BLaER1 (cell line): Measurements from ENCODE around the gene CATSPERE.

Experiments used
- H3K27ac ChIP-seq: shearing (Covaris generic); formaldehyde crosslinking; 2 replicates; pipeline ENCODE4 v1.8.1; 2022
- H3K27me3 ChIP-seq: shearing (Covaris generic); formaldehyde crosslinking; 2 replicates; pipeline ENCODE4 v1.8.1; 2022
- H3K36me3 ChIP-seq: shearing (Covaris generic); formaldehyde crosslinking; 2 replicates; pipeline ENCODE4 v1.8.1; 2022
- H3K4me1 ChIP-seq: shearing (Covaris generic); formaldehyde crosslinking; 2 replicates; pipeline ENCODE4 v1.8.1; 2022
- H3K4me2 ChIP-seq: shearing (Covaris generic); formaldehyde crosslinking; 2 replicates; pipeline ENCODE4 v1.8.1; 2022
- H3K4me3 ChIP-seq: shearing (Covaris generic); formaldehyde crosslinking; 2 replicates; pipeline ENCODE4 v1.8.1; 2022
- H3K9ac ChIP-seq: shearing (Covaris generic); formaldehyde crosslinking; 2 replicates; pipeline ENCODE4 v1.8.1; 2022
- H3K9me3 ChIP-seq: shearing (Covaris generic); formaldehyde crosslinking; 2 replicates; pipeline ENCODE4 v1.8.1; 2022
- H4K20me1 ChIP-seq: shearing (Covaris generic); formaldehyde crosslinking; 2 replicates; pipeline ENCODE4 v1.8.1; 2022
- Cebpa-rat ChIP-seq: shearing (Covaris generic); IDR thresholded peaks from 2 replicates; pipeline ENCODE4 v1.8.1; 2022

The CATSPERE gene

DNA sequence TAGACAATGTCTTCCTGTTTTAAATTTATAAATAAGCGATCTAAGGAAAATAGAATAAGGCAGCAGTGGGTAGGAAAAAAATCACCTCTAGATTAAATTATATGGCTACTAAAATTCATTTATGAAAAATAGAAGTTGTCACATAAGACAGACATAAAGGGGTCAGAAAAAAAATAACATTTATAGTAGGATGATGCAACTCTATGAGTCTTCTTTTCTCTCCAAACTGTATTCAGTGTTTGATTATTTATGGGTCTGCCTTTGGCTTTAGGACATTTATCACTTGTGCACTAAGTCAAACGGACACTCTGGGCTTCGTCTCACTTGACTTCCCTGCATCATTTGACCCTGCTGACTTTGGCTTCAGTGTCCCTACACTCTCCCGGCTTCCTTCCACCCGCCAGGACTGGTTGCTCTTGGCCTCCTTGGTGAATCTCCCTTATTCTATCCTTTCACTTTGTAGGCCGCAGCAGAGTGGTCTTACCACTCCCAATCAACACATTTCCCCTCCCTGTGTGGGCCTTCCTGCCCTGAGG is 144.8 kb downstream of the CATSPERE start:
- peaks cover 7% of the 10 kb centered on the region; the same call in 1 of the 2 replicates for H3K4me1 ChIP-seq
- H3K4me3 ChIP-seq, result no peak overlapping the region
- H3K27ac ChIP-seq, result no peak overlapping the region
- no peak overlapping the region for H3K4me2 ChIP-seq
- H4K20me1 ChIP-seq, result no peaks in the 10 kb centered on the region
- H3K9ac ChIP-seq, result no peak overlapping the region
- no peaks in the 10 kb centered on the region for H3K27me3 ChIP-seq
- no peaks in the 10 kb centered on the region for H3K36me3 ChIP-seq
- no peak for TF ChIP-seq Cebpa-rat
- no peaks in the 10 kb centered on the region for H3K9me3 ChIP-seq

DNA sequence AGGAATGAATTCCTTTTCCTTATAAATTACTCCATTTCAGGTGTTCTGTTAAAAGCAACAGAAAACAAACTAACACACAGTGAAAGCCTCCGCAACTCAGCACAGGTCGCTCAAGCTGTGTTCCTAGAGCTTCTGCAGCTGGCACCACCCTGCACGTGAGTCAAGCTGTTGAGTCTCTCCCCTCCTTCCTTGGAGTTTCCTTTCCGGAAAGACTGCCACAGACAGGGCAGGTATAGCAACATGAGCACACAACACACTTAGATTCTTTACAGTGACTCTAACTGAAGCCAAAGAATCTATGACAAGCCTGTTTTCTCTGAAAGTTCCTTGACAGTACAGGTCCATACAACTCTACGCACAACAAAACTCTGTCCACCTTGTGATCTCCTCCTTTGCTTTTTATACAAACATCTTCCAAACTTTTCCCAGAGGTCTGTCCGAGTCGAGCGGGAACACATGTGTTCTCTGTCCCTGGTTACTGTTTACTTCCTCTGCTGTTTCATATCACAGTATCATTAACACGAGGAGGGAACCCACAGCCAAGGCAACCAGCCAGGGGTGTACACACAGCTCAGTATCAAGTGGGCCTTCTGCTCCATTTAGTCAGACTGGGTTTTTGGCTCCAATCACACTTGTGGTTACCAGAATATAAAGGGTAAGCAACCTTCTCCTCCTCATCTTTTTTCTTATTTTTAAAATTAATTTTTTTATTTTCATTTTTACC is 153.2 kb downstream of the CATSPERE start:
- Histone ChIP-seq H4K20me1 (no peaks in the 10 kb centered on the region), H3K4me3 (no peak overlapping the region), H3K9ac (no peak overlapping the region), H3K4me2 (no peak overlapping the region), H3K36me3 (no peaks in the 10 kb centered on the region), H3K4me1 (no peaks in the 10 kb centered on the region), H3K9me3 (no peaks in the 10 kb centered on the region), H3K27ac (no peak overlapping the region), H3K27me3 (no peaks in the 10 kb centered on the region)
- TF ChIP-seq Cebpa-rat, result no peak

DNA sequence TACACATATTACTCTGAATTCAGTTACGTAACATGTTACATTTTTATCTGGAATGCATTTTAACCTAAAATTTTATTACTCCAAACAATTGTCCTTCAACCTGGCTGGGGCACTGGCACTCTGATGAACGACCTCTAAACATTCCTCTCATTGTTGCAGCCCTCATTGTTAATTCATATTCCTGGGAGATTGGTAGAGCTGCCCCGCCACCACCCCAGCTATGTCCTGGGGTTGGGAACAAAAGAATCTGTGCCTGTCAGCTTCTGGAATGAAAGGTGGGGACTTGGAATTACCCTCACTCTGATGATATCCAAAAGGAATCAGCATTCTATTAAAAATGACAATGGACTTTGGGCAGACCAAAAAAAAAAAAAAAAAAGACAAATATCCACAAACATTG is 153.8 kb downstream of the CATSPERE start:
- no peak for TF ChIP-seq Cebpa-rat
- H3K4me1 ChIP-seq, result no peaks in the 10 kb centered on the region
- H3K27me3 ChIP-seq, result no peaks in the 10 kb centered on the region
- H3K4me2 ChIP-seq, result no peak overlapping the region
- no peaks in the 10 kb centered on the region for H3K36me3 ChIP-seq
- no peak overlapping the region for H3K27ac ChIP-seq
- no peak overlapping the region for H3K9ac ChIP-seq
- no peak overlapping the region for H3K4me3 ChIP-seq
- H3K9me3 ChIP-seq, result no peaks in the 10 kb centered on the region
- H4K20me1 ChIP-seq, result no peaks in the 10 kb centered on the region

DNA sequence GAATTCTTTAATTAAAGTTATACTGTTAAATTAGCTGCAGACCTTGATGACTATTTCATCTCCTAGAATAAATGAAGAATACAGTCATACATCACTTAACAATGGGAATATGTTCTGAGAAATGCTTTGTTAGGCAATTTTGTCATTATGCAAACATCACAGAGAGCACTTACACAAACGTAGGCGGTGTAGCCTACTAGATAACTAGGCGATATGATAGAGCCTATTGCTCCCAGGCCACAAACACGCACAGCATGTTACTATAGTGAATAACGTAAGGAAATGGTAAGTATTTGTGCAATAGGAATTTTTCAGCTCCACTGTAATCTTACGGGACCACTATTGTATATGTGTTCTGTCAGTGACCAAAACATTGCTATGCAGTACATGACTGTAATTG is 154.2 kb downstream of the CATSPERE start:
- Histone ChIP-seq H3K27ac (no peak overlapping the region), H3K9me3 (no peaks in the 10 kb centered on the region), H4K20me1 (no peaks in the 10 kb centered on the region), H3K36me3 (no peaks in the 10 kb centered on the region), H3K4me3 (no peak overlapping the region), H3K4me2 (no peak overlapping the region), H3K4me1 (no peaks in the 10 kb centered on the region), H3K9ac (no peak overlapping the region), H3K27me3 (no peaks in the 10 kb centered on the region)
- no peak for TF ChIP-seq Cebpa-rat

DNA sequence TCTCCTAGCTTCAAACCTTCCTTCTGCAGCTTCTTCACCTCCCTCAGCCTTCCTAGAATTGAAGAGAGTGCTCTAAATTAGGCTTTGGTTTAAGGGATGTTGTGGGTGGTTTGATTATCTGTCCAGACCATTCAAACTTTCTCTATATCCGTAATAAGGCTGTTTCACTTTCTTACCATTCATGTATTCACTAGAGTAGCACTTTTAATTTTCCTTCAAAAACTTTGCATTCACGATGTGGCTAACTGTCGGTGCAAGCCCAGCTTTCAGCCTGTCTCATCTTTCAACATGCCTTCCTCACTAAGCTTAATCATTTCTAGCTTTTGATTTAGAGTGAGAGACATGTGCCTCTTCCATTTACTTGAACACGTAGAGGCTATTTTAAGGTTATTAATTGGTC is 165.6 kb downstream of the CATSPERE start:
- Histone ChIP-seq H4K20me1 (no peaks in the 10 kb centered on the region), H3K4me3 (no peak overlapping the region), H3K4me1 (no peaks in the 10 kb centered on the region), H3K9ac (no peak overlapping the region), H3K9me3 (peaks cover under 1% of the 10 kb centered on the region; the same call in 1 of the 2 replicates), H3K27ac (no peak overlapping the region), H3K4me2 (no peak overlapping the region), H3K36me3 (no peaks in the 10 kb centered on the region), H3K27me3 (no peaks in the 10 kb centered on the region)
- TF ChIP-seq Cebpa-rat, result no peak

DNA sequence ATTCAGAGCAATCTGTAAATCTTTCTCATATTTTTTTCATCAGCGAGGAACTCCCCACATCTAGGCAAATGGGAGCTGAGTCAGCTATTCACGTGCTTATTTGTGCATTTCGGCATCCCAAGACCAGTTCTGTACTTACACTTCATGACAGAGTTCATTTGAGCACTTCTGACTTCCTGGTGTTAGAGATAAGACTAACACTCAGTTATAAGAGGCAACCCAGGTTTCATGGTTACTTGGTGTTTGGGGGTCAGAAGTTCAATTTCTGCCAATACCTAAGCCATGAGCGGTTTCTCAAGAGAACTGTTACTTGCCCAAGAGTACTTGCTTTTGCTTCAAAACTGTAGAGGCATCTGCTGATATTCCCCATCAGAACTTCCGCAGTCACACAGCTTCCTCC is 167.7 kb downstream of the CATSPERE start:
- Histone ChIP-seq H3K27ac (no peak overlapping the region), H3K9ac (no peak overlapping the region), H3K4me2 (no peak overlapping the region), H3K36me3 (no peaks in the 10 kb centered on the region), H3K27me3 (no peaks in the 10 kb centered on the region), H3K4me3 (no peak overlapping the region), H4K20me1 (no peaks in the 10 kb centered on the region), H3K4me1 (no peaks in the 10 kb centered on the region), H3K9me3 (peaks cover 6% of the 10 kb centered on the region)
- no peak for TF ChIP-seq Cebpa-rat

DNA sequence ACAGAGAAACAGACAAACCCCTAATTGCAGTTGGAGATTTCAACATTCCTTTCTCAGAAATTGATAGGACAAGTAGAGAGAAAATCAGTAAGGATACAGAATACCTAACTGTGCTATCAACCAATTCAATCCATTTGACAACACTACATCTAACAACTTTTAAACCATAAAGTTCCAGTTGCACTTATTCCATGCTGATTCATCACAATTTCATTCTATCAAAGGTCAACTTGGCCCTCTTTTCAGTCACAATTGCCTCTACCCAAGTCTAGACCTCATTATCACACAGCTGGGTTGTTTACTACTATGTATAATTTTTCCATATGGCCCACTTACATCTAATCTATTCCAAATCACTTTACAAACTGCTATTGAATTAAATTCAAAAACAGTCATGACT is 172.1 kb downstream of the CATSPERE start:
- H3K9me3 ChIP-seq, result peaks cover 6% of the 10 kb centered on the region
- no peaks in the 10 kb centered on the region for H4K20me1 ChIP-seq
- H3K9ac ChIP-seq, result no peak overlapping the region
- no peak overlapping the region for H3K27ac ChIP-seq
- no peaks in the 10 kb centered on the region for H3K36me3 ChIP-seq
- H3K4me3 ChIP-seq, result no peak overlapping the region
- no peak for TF ChIP-seq Cebpa-rat
- no peak overlapping the region for H3K4me2 ChIP-seq
- no peaks in the 10 kb centered on the region for H3K27me3 ChIP-seq
- no peaks in the 10 kb centered on the region for H3K4me1 ChIP-seq

DNA sequence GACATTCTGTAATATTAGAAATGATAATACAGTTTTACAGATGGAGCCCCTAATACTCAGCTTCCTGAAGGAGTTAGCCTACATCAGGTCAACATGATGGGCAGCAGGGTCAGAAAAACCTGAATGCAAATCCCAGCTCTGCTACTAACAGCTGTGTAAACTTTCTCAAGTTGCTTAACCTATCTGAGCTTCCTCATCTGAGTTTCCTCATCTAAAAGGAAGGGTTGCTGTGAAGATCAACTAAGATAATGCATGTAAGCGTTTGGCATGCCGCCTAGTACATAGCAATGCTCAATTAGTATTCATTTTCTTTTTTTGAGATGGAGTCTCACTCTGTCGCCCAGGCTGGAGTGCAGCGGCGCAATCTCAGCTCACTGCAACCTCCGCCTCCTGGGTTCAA is 173.5 kb downstream of the CATSPERE start:
- Histone ChIP-seq H3K4me1 (no peaks in the 10 kb centered on the region), H3K9me3 (peaks cover 6% of the 10 kb centered on the region), H3K9ac (no peak overlapping the region), H3K27ac (no peak overlapping the region), H3K36me3 (no peaks in the 10 kb centered on the region), H3K4me2 (no peak overlapping the region), H3K4me3 (no peak overlapping the region), H3K27me3 (no peaks in the 10 kb centered on the region), H4K20me1 (no peaks in the 10 kb centered on the region)
- TF ChIP-seq Cebpa-rat, result no peak

DNA sequence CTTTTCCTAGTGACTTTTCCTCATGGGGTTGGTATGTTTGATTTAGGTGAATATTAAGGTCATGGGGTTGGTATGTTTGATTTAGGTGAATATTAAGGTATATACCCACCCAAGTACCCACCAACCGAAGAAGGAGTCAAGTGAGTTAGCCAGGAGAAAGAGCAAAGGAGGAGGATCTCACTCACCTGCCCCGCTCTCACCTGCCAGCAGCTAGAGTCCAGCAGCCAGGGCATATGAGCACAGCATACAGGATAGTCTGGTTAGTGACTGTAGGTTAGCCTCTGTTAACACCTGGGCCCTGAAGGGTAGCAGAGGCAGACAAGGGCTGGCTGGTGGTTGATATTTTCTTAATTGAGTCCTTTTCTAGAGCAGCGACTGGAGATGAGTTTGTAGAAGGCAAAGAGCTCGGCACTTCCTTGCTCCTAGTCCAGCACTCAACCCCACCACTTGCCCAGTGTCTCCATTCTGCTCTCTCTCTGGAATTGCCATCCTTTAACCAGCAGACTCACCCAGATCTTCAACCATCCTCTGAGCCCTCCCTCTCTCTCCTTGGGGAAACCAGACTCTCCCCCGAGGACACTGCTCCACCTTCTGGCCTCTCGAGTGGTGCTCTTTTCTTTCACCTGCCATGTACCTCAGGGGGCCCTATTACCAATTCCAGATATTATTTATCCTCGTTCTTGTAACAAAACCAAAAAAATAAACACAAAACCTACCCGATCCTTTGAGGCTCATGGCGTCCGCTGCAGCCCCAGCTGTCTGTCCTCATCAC is 175.6 kb downstream of the CATSPERE start:
- H3K4me1 ChIP-seq, result no peaks in the 10 kb centered on the region
- no peak for TF ChIP-seq Cebpa-rat
- no peak overlapping the region for H3K9ac ChIP-seq
- no peaks in the 10 kb centered on the region for H4K20me1 ChIP-seq
- H3K9me3 ChIP-seq, result peaks cover 6% of the 10 kb centered on the region
- no peaks in the 10 kb centered on the region for H3K27me3 ChIP-seq
- H3K4me3 ChIP-seq, result no peak overlapping the region
- H3K4me2 ChIP-seq, result no peak overlapping the region
- H3K27ac ChIP-seq, result no peak overlapping the region
- H3K36me3 ChIP-seq, result no peaks in the 10 kb centered on the region

DNA sequence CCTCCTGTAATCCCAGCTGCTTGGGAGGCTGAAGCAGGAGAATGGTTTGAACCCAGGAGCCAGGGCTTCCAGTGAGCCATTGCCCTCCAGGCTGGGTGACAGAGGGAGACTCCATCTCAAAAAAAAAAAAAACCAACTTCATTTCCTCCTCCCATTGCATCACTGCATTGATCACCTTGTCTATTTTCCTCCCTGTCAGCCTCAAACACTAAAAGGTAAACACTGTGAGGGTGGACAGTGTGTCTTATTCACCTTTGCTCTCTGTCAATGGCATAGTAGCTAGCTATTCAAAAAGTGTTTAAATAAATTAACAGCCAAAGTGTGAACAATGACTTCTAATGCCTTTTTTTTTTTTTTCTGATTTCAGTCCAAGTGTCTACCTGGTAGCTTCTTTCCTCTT is 178.5 kb downstream of the CATSPERE start:
- H3K36me3 ChIP-seq, result no peaks in the 10 kb centered on the region
- no peaks in the 10 kb centered on the region for H3K4me1 ChIP-seq
- no peak overlapping the region for H3K4me2 ChIP-seq
- no peaks in the 10 kb centered on the region for H3K9me3 ChIP-seq
- no peaks in the 10 kb centered on the region for H3K27me3 ChIP-seq
- H3K9ac ChIP-seq, result no peak overlapping the region
- no peak overlapping the region for H3K27ac ChIP-seq
- no peak for TF ChIP-seq Cebpa-rat
- no peak overlapping the region for H3K4me3 ChIP-seq
- H4K20me1 ChIP-seq, result no peaks in the 10 kb centered on the region
